T-helper 17 cell (primary cell): ENCODE measurements around the gene NUDT8. TPM values are rescaled to one million over a fixed set of nuclear protein-coding genes. Genes with fewer than 3 reads are reported as not detected.
"Not testable (repeated sequence)": the region's sequence is repeated elsewhere in the genome, so short reads cannot be mapped to it uniquely, and the experiment has no call there.

Experiments
- ATAC-seq: fragments of 150-1000 bp; cut with Tn5 transposase; 2 replicates; pipeline ENCODE4 v1.10.0; 2021; ENCODE audit warnings: mild to moderate bottlenecking, moderate library complexity
- DNase-seq, 3 donors: peaks; one replicate each; pipeline versions ENCODE4 v3.0.0 to v3.0.0-alpha.2; 2020 to 2021
- H3K9me3 ChIP-seq: one replicate; pipeline ENCODE4 v1.7.0; 2013; ENCODE audit warnings: low read length, mild to moderate bottlenecking; ENCODE audit not compliant: control insufficient read depth, poor library complexity, severe bottlenecking
- H3K27ac Mint-ChIP-seq: one replicate; pipeline ENCODE4 v1.8.0; 2022; ENCODE audit warnings: mild to moderate bottlenecking, moderate library complexity, mixed read lengths
- H3K27me3 Mint-ChIP-seq: one replicate; pipeline ENCODE4 v1.8.0; 2022; ENCODE audit warnings: mixed read lengths
- H3K36me3 Mint-ChIP-seq: one replicate; pipeline ENCODE4 v1.8.0; 2022; ENCODE audit warnings: low read depth, mixed read lengths
- H3K4me1 Mint-ChIP-seq: one replicate; pipeline ENCODE4 v1.8.0; 2022; ENCODE audit warnings: mild to moderate bottlenecking, mixed read lengths
- H3K4me3 Mint-ChIP-seq: one replicate; pipeline ENCODE4 v1.8.0; 2022; ENCODE audit warnings: mild to moderate bottlenecking, moderate library complexity, mixed read lengths
- total RNA-seq, 4 donors: library from RNA in 2 of 4; stranded (reverse) in 2 of 4; gene quantifications; one replicate each; pipeline ENCODE4 v1.2.3 and lab custom pipeline; 2022 to 2026

The NUDT8 gene
- total RNA-seq, 2 donors from 2014 or later, result 1.5 to 3.4 TPM

DNA sequence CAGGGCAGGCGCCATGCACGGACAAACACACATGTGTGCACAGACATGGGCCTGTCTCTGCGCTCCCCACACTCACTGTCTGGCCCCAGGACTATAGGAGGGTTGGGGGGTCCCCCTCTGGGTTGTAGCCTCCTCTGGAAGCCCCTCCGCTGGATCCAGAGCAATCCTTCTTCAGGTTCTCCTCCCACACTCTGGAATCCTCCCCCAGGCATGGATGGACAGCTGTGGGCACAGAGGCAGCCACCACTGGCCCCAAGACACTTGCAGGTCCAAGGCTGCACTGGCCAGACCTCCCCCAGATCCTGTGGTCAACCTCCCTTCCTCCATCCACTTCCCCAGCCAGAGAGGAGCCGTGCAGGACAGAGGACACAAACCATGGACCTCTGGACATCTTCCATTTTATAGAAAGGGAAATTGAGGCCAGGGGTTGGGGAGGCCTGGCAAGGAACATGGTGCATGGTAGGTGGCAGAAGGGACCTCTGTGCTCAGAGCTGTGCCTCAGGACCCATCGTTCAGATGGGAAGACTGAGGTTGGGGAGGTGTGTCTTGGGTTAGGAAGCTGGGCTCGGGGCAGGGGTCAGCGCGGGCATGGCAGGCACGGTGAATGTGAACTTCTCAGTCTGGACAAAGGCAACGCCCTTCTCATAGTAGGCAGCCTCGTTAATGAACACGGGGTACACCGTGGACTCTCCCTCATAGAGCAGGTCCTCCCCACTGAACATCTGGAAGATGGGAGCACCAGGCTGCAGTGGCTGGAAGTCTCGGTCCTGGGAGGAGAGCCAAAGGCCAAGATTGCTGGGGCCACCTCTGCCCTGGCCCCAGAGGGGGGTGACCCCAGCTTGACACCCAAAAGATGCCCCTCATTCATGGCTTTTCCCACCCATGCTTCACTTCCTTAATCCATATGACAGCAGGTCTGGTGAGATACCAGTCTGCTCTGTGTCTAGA, 12.7 kb upstream of the NUDT8 start:
- no peak overlapping the region for H3K4me3 Mint-ChIP-seq
- no peaks in the 10 kb centered on the region for H3K36me3 Mint-ChIP-seq
- H3K27ac Mint-ChIP-seq, result no peak overlapping the region
- no peaks in the 10 kb centered on the region for H3K9me3 ChIP-seq
- DNase-seq, result no peak
- peaks cover 5% of the 10 kb centered on the region for H3K27me3 Mint-ChIP-seq
- ATAC-seq, result no peak
- peaks cover 17% of the 10 kb centered on the region for H3K4me1 Mint-ChIP-seq

DNA sequence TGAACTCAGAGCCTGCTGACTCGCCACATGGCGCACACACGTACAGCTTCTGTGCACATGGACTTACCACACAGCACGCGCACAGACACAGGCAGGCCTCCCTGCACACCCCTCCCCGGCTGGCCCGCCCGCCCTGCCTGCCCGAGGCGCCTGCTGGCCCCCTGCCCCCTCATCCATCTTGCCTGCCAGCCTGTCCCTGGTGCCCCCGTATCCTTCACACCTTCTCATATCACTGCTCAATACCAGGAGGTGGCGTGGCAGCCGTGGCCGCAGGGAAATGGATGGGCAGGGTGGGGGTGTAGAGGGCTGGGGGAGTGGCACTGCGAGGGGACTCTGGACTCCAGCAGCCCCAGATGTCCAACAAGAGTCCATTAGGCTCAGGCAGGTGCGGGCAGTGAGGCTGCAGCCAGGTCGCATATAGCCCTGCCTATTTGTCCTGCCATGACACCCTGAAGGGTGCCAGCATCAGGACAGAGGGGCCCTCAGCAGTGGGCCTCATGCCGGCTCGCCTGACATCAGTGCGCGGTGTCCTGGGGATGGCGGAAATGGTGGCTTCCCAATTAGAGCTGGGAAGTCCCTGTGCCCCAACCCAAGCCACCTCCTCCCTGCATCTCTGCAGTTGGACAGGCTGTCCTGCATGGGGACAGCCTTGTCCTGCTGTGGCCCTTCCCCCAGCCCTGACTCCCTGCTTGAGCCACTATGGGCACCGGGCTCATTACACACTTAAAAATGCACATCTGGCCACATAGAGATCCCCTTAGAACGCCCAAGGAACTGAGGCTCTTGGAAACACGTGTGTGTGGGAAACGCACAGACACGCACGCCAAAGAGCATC, 11.8 kb upstream of the NUDT8 start:
- Mint-ChIP-seq H3K36me3 (no peaks in the 10 kb centered on the region), H3K4me1 (peaks cover 14% of the 10 kb centered on the region), H3K4me3 (no peak overlapping the region), H3K27ac (no peak overlapping the region), H3K27me3 (peaks cover 5% of the 10 kb centered on the region)
- H3K9me3 ChIP-seq, result no peaks in the 10 kb centered on the region
- ATAC-seq (no peak), DNase-seq (no peak)

DNA sequence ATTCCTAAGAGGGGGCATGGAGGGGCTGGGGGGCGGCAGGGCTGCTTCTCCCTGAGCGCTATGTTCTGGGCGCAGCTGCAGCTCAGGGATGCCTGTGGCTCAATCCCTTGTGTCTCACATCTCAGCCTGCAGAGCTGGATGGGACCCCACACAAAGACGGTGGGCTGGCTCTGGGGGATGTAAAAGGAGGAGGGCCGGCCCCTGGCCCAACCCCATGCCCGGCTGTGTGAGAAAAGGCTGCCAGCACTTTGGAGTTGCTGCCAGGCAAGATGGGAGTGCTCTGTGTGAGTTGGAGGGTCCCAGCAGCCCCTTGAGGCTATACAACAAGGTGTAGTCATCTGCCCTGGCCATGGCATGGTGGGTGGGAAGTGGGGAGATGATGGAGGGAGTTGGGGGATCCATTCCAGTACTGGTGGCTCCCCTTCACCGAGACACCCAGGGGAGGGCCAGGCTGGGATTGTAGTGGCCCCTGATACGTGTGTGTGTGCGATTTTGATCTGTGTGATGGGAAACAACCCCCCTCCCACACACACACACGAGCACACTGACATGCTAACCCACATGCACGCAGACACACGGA, 11.1 kb upstream of the NUDT8 start:
- Mint-ChIP-seq H3K27ac (no peak overlapping the region), H3K27me3 (peaks cover 5% of the 10 kb centered on the region), H3K4me3 (no peak overlapping the region), H3K36me3 (no peaks in the 10 kb centered on the region), H3K4me1 (peaks cover 7% of the 10 kb centered on the region)
- no peaks in the 10 kb centered on the region for H3K9me3 ChIP-seq
- DNase-seq (no peak), ATAC-seq (no peak)

DNA sequence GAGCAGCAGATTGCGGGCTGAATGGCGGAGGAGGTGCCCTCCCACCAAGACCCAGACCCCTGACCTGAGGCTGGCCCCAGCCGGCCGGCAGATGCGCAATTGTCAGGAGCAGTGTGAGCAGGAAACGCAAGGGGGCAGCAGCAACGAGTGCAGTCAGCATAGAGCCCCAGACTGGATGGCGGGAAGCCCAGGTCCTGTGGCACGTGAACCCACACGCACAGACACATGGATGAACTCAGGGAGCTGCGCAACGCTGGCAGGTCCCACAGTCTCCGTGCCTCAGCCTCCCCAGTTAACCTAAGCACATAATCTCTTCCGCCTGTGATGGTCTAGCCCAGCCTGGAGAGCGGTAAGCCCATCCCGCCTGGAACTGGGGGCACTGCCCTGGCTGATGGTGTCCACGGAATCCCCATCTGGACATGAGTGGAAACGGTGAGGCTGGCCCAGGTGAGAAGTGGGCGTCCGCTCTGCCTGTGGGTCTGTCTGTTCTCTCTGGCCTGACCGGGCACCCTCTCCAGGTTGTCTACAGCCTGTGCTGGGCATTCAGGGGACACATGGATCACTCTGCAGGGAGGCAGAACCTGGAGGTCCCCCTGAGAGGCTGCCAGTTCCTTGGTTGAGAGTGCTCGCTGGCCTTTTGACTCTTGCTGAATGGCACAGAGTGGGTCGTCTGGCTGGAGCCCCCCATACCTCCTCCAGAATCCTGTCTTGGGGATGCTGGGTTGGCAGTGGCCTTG, 10.5 kb upstream of the NUDT8 start:
- peaks cover 7% of the 10 kb centered on the region for H3K4me1 Mint-ChIP-seq
- no peaks in the 10 kb centered on the region for H3K36me3 Mint-ChIP-seq
- H3K4me3 Mint-ChIP-seq, result no peak overlapping the region
- peak; percentile 39 to 53 (median 42) for DNase-seq
- ATAC-seq, result peak; percentile 91
- H3K27me3 Mint-ChIP-seq, result peaks cover 5% of the 10 kb centered on the region
- no peak overlapping the region for H3K27ac Mint-ChIP-seq
- no peaks in the 10 kb centered on the region for H3K9me3 ChIP-seq

DNA sequence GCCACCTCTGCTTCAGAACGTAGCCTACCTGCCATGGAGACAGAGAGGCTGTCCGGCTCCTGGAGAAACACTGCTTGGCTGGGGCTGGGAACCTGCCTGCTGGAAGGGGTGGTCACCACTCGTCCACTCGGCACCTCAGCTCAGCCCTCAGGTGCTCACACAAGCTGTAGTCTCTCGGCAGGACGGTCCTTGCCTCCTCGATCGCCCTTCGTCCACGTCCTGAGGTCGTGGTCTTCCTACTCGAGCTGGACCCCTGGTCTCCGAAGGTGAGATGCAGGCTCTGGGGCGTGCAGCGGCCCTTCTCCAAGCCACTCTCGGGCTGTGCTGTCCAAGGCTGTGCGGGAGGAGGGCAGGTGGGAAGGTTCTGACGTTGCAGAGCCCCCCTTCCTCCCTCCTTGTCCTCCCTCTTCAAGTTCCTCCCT, 9.7 kb upstream of the NUDT8 start, which contains the start of gene TBX10:
Gene TBX10 (minus strand): TSS at position 326 of the 422 bp plus-strand sequence. CDS start 291 bp downstream, at position 35.
- Mint-ChIP-seq H3K4me3 (no peak within 1 kb of the TSS), H3K27ac (no peak within 1 kb of the TSS), H3K4me1 (peaks cover 7% of the 10 kb centered on the region), H3K27me3 (peaks cover 5% of the 10 kb centered on the region), H3K36me3 (no peaks in the 10 kb centered on the region)
- DNase-seq (no peak), ATAC-seq (no peak)
- H3K9me3 ChIP-seq, result no peaks in the 10 kb centered on the region

DNA sequence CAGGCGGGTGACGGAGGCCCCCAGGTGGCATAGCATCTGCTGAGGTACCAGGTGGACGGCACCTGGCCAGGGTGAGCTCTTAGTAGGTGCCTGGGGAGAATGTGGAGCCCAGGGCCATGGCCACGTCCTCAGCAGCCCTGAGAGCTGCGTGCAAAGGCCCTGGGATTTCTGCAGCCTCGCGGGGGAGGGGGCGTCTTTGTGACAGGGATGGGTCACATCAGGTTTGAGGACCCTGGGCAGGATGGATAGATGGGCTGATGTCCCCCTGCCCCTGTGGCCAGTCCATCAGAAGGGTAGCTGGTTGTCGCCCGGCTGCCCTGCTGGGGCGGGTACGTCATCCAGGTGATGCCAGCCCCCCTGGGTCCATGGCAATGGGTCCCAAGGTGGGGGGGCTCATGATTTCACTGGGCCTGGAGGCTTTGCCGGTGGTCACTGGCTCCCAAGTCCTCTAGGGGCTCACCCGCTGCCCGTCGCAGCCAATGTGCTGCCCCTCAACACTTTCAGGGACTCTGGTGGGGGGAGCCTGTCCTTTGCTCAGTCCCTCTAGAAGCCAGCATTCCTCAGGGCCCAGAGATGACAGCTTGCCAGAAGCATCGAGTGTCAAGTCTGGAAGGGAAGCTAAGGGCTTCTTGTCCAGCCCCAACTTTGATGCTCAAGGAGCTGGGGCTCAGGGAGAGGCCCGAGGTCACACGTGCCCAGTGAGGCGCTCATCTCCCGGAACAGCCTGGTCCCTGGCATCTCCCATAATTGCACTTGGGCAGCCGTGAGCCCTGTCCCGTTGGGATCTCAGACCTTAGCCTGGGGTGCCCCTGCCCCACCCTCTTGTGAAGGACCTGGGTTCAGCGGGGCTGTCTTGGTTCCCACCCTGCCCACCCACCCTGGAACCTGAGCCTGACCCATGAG, 9.0 kb upstream of the NUDT8 start:
- H3K9me3 ChIP-seq, result no peaks in the 10 kb centered on the region
- Mint-ChIP-seq H3K27ac (no peak overlapping the region), H3K4me1 (peaks cover 7% of the 10 kb centered on the region), H3K27me3 (peaks cover 5% of the 10 kb centered on the region), H3K4me3 (no peak overlapping the region), H3K36me3 (no peaks in the 10 kb centered on the region)
- ATAC-seq (no peak), DNase-seq (no peak)

DNA sequence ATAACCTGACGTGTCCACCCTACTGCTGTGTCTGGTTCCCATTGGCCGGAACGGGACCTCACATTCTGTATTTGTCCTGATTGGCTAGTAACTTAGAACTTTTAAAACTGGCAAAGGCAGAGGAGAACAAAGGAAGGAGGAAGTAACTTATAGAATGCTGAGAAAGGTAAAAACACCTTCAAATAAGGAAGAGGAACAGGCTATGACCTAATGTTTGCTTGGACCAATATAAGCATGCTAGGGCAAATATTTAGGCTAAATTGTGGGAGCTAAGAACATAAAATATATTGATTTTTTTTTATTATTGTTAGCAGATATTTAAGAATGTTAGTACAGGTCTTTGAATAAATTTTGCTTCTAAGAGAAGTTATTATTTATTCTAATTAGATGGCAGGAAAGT, 7.7 kb upstream of the NUDT8 start:
- not testable (repeated sequence) for DNase-seq, H3K27me3 Mint-ChIP-seq, H3K27ac Mint-ChIP-seq, H3K9me3 ChIP-seq, ATAC-seq, H3K36me3 Mint-ChIP-seq, H3K4me1 Mint-ChIP-seq, H3K4me3 Mint-ChIP-seq

DNA sequence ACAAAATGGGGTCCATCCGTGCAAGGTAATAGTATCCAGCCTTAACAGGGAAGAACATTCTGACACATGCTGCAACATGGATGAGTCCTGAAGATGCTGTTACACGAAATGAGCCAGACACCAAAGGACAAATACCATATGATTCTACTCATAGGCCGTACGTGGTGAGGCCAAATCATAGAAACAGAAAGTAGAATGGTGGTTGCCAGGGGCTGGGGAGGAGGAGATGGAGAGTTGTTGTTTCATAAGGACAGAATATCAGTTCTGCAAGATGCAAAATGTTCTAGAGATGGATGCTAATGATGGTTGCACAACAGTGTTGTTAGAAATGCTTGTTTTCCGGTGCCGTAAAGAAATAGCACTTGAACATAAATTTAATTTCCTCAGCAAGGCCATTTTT, 7.2 kb upstream of the NUDT8 start:
- peaks cover 5% of the 10 kb centered on the region for H3K27me3 Mint-ChIP-seq
- H3K4me3 Mint-ChIP-seq, result no peak overlapping the region
- H3K36me3 Mint-ChIP-seq, result no peaks in the 10 kb centered on the region
- ATAC-seq (no peak), DNase-seq (no peak)
- peaks cover 10% of the 10 kb centered on the region for H3K4me1 Mint-ChIP-seq
- no peak overlapping the region for H3K27ac Mint-ChIP-seq
- no peaks in the 10 kb centered on the region for H3K9me3 ChIP-seq

DNA sequence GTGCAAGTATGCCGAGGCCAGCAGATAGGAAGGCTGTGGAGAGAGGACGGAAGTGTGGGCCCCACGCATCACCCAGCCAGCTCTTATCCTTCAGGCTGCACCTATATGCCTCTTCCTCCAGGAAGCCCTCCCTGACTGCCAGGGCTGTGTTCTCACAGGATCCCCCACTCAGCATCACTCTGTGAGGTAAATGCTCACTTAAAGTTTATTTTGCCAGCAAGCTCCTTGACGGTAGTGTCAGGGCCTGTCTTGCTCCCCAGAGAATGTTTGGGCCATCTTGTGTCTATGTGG, 5.4 kb upstream of the NUDT8 start:
- no peaks in the 10 kb centered on the region for H3K9me3 ChIP-seq
- H3K36me3 Mint-ChIP-seq, result no peaks in the 10 kb centered on the region
- no peak overlapping the region for H3K27ac Mint-ChIP-seq
- ATAC-seq (no peak), DNase-seq (no peak)
- no peak overlapping the region for H3K4me3 Mint-ChIP-seq
- H3K4me1 Mint-ChIP-seq, result peaks cover 15% of the 10 kb centered on the region
- H3K27me3 Mint-ChIP-seq, result peaks cover 5% of the 10 kb centered on the region

DNA sequence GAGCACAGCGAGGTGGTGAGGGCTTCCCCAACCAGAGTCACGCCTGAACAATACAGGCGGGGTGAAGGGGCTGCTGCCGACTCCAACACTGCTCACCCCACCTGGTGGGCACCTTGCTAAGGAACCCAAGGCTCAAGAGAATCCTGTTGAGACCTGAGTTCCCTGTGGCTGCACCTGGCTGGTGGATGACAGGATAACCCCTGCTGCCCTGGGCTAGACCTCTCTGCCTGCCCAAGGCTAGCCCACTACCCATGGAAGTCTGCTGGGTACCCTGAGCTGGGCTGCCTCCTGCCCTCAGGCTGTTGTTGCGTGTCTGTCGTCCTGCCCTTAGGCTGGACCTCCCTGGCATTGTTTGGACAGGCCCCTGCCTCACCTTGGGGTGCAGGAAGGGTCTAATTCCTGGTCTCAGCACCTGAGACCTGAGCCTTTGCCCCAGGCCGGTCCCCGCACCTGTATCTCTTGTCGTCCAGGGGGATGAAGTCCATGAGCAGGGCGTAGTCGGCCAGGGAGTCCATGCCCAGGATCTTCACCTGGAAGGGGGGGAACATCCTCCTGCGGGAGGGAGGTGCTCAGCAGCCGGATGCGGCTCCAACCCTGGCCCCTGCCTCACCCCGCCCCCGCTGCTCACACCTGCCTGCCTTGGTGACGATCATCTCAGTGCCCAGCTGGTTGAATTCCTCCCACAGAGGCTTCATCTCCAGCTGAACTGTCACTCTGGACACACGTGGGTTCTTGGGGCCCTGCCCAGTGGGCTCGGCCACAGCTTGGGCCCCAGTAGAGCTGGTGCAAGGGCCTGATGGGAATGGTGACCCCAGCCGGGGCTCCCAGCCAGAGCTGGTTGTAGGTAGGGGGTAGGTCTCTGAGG, 4.9 kb upstream of the NUDT8 start:
- Mint-ChIP-seq H3K4me3 (no peak overlapping the region), H3K27me3 (peaks cover 5% of the 10 kb centered on the region), H3K27ac (no peak overlapping the region), H3K4me1 (peaks cover 13% of the 10 kb centered on the region), H3K36me3 (no peaks in the 10 kb centered on the region)
- no peaks in the 10 kb centered on the region for H3K9me3 ChIP-seq
- ATAC-seq, result no peak
- DNase-seq, result no peak

DNA sequence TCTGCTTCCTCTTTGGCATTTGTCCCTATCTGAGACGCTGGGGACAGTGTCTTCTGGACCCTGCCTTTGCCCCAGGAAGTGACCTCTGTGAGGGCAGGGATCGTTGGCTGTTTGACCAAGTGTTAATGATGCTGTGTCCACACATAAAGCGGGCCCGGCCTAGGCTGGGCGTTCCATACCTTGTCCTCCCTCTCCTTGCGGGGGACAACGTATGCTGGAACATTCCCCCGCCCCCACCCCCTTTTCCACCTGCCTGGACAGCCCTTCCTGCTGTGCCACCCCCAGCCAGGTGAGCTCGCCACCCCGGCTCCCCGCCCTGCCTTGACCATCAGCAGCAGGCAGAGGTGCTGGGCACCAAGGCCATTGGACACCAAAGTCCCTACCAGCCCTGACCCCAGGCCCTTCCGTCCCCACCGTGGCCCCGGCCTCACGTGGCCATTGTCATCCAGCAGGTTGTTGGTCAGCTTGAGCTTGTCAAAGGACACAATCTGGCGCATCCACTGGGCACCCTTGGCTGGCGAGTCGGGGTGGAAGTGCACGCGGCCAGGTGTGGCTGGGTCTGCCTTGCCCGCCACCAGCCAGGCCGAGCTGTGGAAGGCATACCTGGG, 4.1 kb upstream of the NUDT8 start:
- no peak for ATAC-seq
- H3K9me3 ChIP-seq, result no peaks in the 10 kb centered on the region
- no peak for DNase-seq
- Mint-ChIP-seq H3K4me1 (peaks cover 13% of the 10 kb centered on the region), H3K27ac (no peak overlapping the region), H3K27me3 (peaks cover 5% of the 10 kb centered on the region), H3K36me3 (no peaks in the 10 kb centered on the region), H3K4me3 (no peak overlapping the region)
